Germinal center (tissue), 1 donor: ENCODE measurements around the gene DUOX2.
"Not testable (repeated sequence)": the region's sequence is repeated elsewhere in the genome, so short reads cannot be mapped to it uniquely, and the experiment has no call there.

Experiments
- DNase-seq: peaks from one replicate; pipeline ENCODE4 v3.0.0; 2012; ENCODE audit warnings: mixed read lengths, low spot score

The DUOX2 gene

GRCh38 chr15:45100884-45101625, 12.9 kb downstream of the DUOX2 start:
- DNase-seq = no peak

DNA sequence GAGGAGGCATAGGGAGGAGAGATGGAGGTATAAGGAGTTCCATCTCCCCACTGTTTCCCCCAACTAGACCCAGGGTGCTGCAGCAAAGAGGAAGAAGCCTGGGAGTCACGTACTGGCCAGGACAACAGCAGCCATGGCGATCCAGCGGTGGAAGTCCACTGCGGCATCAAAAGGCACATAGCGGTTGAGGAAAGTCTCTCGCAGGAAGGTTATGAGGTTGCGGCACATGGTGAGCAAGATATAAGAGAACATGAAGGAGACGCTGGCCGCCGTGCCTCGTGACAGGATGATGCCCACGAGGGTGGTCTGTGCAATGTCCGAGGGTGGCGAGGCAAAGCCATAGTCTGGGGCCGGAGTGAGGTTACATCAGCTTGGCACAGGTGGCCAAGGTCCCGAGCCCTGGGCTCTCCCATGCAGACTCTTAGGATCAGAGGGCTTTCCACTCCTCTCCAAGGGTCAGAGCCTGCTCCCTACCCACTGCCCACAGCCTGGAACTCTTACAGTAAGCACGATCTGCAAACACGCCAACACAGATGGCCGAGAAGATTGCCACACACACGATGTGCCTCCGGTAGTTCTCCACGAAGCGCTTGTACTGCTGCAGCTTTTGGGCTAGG, 14.3 kb downstream of the DUOX2 start:
- DNase-seq = no peak

DNA sequence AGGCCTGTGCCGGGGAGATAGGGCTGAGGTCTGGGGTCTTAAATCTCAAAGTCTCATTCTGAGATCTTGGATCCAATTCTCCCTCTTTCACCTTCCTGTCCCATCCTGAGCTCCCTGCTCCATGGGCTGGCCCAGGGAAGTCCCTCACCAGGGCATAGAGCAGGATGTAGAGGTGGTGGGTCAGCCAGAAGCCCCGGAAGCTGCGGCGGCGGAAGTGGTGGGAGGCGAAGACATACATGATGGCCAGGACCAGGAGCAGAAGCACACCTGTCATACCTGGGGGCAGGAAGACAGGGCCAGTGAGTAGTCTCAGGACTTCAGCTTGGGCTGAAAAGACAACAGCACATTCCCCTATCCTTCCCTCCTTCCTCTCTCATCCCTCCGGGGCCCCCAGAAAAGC, 16.5 kb downstream of the DUOX2 start:
- no peak for DNase-seq

GRCh38 chr15:45095661-45096060, 18.3 kb downstream of the DUOX2 start:
- DNase-seq = no peak

- no peak for DNase-seq
Observed at GRCh38 chr15:45094358-45094730, 19.6 kb downstream of the DUOX2 start.

DNA sequence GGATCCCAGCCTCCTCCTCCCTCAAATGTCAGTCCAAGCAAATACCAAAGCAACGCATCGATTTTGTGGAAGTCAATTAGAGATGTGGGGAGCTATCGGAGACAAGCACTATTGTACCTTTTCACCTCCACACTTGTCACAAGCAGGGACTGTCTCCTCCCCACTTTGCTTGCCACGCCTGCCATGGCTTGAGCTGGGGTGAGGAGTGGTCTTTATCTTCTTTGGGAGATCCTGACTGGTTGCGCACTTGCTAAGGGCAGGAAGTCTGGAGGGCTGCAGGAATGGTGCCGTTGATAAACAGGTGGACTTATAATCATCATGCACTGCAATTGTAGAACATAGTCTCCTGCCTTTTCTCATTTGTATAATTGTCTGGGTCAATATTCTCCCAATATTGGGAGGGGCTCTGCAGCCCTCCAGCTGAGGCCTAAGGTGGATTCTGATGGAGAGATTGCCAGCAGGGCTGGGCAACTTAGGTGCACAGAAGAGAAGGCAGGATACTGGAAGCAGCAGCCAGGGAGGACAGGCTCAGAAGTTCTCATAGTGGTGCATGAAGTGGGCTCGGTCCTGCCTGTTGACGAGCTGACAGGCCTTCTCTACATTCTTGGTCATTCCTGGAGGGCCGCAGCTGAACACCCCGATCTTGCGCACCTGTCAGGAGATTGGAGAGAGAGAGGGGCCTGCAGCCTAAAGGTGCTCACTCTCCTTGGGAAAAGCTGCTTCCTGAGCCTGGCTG, 20.2 kb downstream of the DUOX2 start:
- DNase-seq = no peak

- DNase-seq = no peak
Observed at GRCh38 chr15:45093013-45093412, 21.0 kb downstream of the DUOX2 start.

- no peak for DNase-seq
Observed at GRCh38 chr15:45091576-45091975, 22.4 kb downstream of the DUOX2 start.

- no peak for DNase-seq
Observed at GRCh38 chr15:45091161-45091560, 22.8 kb downstream of the DUOX2 start.

GRCh38 chr15:45089712-45090373, 24.1 kb downstream of the DUOX2 start:
- no peak for DNase-seq

DNA sequence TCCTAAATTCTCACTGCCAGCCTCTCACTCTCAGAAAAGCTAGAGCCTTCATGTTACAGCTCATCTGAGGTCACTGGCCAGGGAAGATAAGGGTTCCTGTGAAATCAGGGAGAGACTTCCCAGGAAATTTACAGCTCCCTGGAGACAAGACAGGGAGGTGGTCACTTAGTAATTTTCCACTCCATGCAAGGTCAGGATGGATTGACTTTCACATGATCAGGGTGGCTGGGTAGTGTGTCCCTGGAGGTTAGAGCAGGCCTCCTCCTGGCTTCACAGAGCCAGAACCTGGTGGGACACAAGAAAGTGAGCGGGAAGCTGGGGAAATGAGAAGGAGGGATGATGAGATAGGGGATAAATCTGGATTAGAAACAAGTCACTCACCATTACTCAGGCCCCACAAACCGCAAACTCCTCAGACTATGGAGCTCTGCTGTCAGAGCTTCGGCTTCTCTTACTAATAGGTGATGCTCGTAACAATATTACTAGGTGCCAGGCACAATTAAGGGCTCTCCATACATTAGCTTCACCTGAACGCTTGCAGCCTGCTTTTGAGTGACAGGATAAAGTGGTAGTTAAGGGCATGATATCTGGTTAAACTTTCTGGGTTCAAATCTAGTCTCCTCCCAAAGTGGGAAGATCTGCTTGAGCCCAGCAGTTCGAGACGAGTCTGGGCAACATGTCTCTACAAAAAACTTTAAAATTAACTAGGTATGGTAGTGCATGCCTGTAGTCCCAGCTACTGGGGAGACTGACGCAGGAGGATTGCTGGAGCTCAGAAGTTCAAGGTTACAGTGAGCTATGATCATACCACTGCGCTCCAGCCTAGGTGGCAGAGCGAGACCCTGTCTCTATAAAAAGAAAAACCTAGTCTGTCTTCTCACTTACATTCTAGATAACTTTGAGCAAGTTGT, 24.9 kb downstream of the DUOX2 start:
- no peak for DNase-seq

GRCh38 chr15:45087513-45087912, 26.5 kb downstream of the DUOX2 start:
- no peak for DNase-seq

GRCh38 chr15:45084163-45084562, 29.8 kb downstream of the DUOX2 start:
- no peak for DNase-seq

- no peak for DNase-seq
Observed at GRCh38 chr15:45083223-45083622, 30.7 kb downstream of the DUOX2 start.

DNA sequence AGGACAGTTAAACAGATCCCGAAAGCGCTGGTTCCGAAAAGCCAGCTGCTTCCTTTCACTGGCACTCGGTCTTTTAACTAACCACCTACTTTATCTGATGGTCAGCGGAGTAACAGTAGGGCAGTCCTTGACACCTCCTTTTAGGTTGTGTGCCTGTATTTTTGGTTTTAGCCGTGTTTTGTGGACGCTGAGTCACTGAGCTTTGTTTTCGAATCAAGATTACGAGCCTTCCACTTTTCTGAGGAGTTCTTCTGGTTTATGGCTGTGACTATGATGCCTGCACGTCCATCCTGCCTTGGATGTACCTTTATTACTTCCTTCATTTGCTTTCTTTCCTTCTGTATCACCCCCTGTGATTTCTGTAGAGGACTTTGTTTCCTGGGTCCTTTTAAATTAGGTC, 31.6 kb downstream of the DUOX2 start:
- not testable (repeated sequence) for DNase-seq

DNA sequence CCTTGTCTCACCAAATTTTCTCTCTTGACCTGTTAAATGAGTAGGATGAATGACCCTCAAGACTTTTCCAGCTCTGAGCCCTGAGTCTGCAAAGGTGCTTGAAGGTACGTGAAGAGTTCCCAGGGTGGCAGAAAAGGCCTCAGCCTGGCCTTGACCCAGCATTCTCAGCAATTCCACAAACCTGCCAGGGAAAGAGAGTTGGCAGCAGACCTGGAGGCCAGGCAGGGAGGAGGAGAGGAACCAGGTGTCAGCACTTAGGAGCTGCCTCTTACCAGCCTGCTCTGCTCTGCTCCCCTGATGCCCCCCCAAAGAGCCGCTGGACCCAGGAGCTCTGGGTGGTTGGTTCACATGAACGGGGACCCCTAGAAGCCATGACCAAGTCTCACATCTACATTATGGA, 33.4 kb downstream of the DUOX2 start:
- not testable (repeated sequence) for DNase-seq

DNA sequence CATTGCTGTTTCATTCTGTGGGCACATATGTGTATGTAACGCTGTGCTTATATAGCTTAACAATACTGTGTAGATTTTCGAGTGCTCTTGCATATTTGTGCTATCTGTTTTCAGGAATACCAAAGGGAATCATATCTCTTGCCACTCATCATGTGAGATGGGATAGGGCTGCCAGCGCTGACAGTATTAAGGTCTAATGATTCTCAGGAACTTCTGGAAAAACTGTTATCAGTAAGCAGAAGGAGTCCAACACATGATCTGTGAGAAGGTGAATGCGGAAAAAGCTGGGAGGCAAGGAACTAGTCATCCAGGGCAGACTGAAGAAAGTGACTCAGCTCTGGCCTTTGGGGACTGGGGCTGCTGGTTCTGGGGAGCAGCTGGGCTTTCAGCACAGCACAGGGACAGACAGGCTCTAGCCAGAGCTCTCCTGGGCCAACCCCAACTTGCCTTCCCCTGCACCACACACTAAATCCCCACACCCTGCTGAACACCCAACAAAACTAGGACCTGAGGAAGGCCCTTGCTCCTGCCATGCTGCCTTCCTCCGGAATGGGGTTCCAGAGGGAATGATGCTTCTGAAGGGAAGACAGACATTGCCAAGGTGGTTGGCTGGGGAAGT, 34.2 kb downstream of the DUOX2 start:
- not testable (repeated sequence) for DNase-seq

- DNase-seq = not testable (repeated sequence)
Observed at GRCh38 chr15:45079201-45079600, 34.8 kb downstream of the DUOX2 start.

DNA sequence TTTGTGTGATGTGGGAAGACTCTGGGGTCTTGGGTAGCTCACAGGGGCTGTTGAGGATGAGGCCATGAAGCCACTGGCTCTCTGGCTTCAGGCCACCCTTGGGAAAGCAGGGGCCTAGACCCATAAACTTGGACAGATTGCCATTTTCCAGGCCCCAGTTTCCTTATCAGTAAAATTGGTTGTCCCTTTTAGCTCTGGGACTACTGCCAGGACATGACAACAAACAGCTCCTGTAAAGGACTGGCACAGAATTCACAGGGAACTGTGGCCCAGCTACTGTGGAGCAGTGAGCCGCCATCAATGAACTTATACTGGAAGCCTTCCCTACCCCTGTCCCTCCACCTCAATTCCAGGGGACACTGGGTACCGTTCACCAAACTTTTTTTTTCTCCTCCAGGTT, 36.6 kb downstream of the DUOX2 start:
- not testable (repeated sequence) for DNase-seq

DNA sequence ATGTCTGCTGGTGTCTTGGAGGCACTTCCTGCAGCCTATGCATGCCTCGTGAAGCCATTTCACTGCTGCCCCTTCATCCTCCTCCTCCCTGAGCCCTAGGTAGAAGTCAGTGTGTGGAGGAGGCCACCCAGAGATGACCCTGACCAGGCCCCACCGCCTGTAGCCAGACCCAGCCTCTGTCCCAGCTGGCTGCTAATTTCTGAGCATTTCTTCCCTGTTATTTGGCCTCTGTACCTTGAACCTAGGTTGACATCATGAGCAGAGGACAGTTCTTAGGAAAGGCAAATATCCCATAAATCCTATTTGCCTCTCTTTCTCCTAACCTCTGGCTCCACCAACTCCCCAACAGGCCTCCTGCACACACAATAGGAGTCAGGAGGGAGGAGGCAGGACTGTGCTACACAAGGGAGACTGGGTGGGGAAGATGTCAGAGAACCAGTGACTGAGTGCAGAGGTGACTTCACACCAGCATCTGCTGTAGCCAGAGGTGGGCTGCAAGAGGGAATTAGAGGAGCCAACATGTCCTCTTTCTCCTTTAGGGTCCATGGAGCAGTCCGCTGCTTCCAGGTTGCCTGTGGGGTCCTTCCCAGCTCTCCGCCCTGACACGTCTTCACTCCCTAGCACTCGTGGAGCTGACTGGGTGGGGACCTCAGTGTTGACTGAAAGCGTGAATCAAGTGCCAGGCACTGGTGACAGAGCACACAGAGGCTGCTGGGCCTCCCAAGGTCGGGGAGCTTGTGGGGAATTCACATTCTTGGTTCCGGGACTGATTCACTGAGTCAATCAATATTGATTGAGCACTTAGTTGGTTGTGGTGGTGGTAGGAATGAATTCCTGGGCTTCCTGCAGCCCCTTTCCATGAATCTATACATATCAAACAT, 38.3 kb downstream of the DUOX2 start:
- DNase-seq = not testable (repeated sequence)
